ENCODE data around the gene LCORL.

Gene LCORL

DNA sequence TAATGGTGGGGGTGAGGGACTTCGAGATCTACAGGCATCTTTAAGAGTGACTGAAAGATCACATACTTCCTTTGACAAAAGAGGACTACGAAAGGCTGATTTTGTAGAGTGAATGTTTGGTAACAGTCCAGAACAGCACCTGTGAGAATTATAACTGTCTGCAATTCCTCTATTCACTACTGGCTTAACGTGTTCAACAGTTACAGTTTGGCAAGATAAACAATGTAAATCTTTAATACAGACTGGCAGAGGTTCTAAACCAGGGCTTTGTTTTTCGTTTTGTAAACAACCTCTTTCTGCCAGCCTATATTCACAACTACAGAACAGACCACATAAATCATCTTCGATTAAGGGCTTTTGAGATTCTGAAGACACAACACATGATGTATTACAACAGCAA lies 143.9 kb downstream of the LCORL start:
- H3K4me3 ChIP-seq (ENCODE audit: low read depth, low read length): no peak overlapping the region
- H3K4me1 ChIP-seq: no peaks in the 10 kb centered on the region
- H3K9me3 ChIP-seq: no peaks in the 10 kb centered on the region
- DNase-seq: no peak
- H3K36me3 ChIP-seq: no peaks in the 10 kb centered on the region
- TF ChIP-seq, protein P1, sequence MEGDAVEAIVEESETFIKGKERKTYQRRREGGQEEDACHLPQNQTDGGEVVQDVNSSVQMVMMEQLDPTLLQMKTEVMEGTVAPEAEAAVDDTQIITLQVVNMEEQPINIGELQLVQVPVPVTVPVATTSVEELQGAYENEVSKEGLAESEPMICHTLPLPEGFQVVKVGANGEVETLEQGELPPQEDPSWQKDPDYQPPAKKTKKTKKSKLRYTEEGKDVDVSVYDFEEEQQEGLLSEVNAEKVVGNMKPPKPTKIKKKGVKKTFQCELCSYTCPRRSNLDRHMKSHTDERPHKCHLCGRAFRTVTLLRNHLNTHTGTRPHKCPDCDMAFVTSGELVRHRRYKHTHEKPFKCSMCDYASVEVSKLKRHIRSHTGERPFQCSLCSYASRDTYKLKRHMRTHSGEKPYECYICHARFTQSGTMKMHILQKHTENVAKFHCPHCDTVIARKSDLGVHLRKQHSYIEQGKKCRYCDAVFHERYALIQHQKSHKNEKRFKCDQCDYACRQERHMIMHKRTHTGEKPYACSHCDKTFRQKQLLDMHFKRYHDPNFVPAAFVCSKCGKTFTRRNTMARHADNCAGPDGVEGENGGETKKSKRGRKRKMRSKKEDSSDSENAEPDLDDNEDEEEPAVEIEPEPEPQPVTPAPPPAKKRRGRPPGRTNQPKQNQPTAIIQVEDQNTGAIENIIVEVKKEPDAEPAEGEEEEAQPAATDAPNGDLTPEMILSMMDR (IDR thresholded peaks at IDR 0.05; ENCODE audit: low read depth, low read length): no peak
- no peaks in the 10 kb centered on the region for H3K27me3 ChIP-seq

DNA sequence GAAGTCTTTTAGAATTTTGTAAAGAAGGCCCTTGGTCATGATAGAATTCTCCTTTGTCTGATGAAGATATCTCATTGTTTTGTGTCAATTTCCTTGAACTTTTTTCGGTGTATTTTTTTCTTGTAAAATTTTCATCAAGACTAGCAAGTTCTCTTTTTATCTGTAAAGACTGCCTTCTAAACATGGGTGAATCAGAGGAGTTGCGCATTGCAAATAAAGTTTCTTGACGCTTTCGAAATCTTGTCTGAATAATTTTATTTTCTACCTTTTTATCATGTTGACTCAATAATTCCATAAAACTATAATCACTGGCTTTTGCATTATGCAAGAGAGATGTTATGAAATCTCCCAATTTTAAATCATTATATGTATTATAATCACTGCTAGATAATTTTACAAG lies 144.6 kb downstream of the LCORL start:
- no peaks in the 10 kb centered on the region for H3K4me1 ChIP-seq
- no peaks in the 10 kb centered on the region for H3K9me3 ChIP-seq
- no peaks in the 10 kb centered on the region for H3K27me3 ChIP-seq
- H3K36me3 ChIP-seq: no peaks in the 10 kb centered on the region; the same call in 1 of the 2 replicates
- TF ChIP-seq, protein P1 (IDR thresholded peaks at IDR 0.05; ENCODE audit: low read depth, low read length): no peak
- H3K4me3 ChIP-seq (ENCODE audit: low read depth, low read length): no peak overlapping the region
- no peak for DNase-seq

DNA sequence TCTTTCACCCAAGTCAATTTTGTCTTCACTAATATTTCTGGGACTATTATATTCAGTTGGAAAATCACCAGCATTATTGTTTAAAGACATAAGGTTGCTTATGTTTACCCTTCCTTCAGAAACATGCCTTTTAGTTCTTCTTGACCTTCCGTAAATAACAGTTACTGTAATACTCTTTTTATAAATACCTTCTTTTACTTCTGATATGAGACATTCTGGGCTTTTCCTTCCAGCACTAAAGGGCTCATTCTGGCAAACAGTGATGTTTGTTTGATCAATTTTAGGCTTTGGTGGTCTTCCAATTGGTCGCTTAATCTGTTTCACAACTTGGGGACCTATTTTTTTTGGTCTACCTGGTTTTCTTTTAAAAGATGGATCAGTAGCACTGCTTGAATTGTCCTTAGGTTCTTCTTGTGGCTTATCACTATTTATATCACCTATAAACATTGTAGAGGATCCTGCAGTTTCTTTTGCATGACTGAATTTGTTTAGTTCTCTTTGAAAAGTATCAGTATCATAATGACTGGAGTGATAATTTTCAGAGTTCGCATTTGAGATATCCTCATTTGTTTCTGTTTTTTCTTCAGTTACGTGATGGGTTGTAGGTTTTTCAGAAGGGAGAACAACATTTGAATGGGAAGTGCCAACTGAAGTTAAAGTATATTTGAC lies 146.0 kb downstream of the LCORL start:
- Histone ChIP-seq H3K36me3 (no peaks in the 10 kb centered on the region; the same call in 1 of the 2 replicates), H3K9me3 (no peaks in the 10 kb centered on the region), H3K27me3 (no peaks in the 10 kb centered on the region), H3K4me3 (ENCODE audit: low read depth, low read length) (no peak overlapping the region), H3K4me1 (no peaks in the 10 kb centered on the region)
- TF ChIP-seq, protein P1 (IDR thresholded peaks at IDR 0.05; ENCODE audit: low read depth, low read length): no peak
- no peak for DNase-seq

DNA sequence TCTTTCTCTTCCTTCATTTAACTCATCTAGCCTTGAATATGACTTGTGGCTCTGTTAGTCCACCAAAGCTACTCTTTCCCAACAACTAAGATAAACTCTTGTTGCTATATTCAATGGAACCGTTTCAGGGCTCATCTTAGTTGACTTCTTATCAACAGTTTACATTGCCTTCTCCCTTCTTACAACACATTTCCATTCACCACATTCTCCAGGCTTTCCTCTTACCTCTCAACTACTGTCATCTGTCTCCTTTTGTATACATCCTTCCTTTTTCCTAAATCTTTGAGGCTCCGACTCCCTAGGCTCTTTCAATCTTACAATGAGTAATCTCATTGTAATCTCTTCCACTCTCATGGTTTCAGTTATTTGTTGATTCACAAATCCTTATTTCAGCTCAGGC lies 152.2 kb downstream of the LCORL start:
- TF ChIP-seq, protein P1 (IDR thresholded peaks at IDR 0.05; ENCODE audit: low read depth, low read length): no peak
- no peaks in the 10 kb centered on the region for H3K9me3 ChIP-seq
- H3K4me1 ChIP-seq: no peaks in the 10 kb centered on the region
- no peak for DNase-seq
- H3K27me3 ChIP-seq: no peaks in the 10 kb centered on the region
- H3K36me3 ChIP-seq: no peaks in the 10 kb centered on the region; the same call in 1 of the 2 replicates
- no peak overlapping the region for H3K4me3 ChIP-seq (ENCODE audit: low read depth, low read length)

DNA sequence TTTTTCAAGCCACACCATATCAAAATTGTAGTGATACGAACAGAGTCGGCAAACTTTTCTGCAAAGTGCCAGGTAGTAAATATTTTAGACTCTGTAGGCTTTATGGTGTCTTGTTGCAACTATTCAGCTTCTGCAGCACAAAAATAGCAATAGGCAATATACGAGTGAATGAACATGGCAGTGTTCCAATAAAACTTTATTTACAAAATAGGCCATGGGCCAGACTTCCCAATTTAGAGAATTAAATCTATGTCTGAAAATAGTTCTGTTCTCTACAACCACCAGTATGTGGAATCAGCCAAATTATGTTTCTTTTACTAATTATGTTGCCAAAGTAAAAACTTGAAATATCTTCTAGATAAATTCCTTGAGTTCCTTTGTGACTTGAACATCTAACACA lies 154.3 kb downstream of the LCORL start:
- Histone ChIP-seq H3K27me3 (no peaks in the 10 kb centered on the region), H3K4me1 (no peaks in the 10 kb centered on the region), H3K36me3 (no peaks in the 10 kb centered on the region), H3K4me3 (ENCODE audit: low read depth, low read length) (no peak overlapping the region), H3K9me3 (no peaks in the 10 kb centered on the region)
- DNase-seq: no peak
- TF ChIP-seq, protein P1 (IDR thresholded peaks at IDR 0.05; ENCODE audit: low read depth, low read length): no peak

DNA sequence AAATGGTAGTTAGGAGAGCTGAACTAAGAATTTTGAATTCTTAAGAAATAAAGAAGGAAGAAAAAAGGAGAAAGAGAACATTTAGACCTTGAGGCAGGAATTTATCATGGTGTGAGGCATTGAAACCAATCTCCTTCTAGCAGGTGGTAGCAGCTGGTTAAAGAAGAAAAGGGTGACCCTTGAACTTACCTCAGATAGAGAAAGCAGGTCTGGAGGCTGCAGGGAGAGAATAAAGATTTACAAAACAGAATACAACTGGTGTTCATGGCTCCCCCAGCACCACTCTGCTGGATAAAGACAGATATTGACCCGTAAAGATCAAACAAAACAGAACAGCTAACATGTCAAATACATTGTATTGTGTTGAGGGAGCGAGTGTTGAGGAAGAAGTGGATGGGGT lies 154.7 kb downstream of the LCORL start:
- H3K4me1 ChIP-seq: no peaks in the 10 kb centered on the region
- TF ChIP-seq, protein P1 (IDR thresholded peaks at IDR 0.05; ENCODE audit: low read depth, low read length): no peak
- no peak for DNase-seq
- H3K27me3 ChIP-seq: no peaks in the 10 kb centered on the region
- no peaks in the 10 kb centered on the region for H3K36me3 ChIP-seq
- H3K9me3 ChIP-seq: no peaks in the 10 kb centered on the region
- H3K4me3 ChIP-seq (ENCODE audit: low read depth, low read length): no peak overlapping the region
